ENCODE data around the gene CASP8AP2. TPM values are rescaled to one million over a fixed set of nuclear protein-coding genes. Genes with fewer than 3 reads are reported as not detected.
A peak's percentile ranks its signal among the peaks of the same experiment; 100 is the strongest.
"Not testable (repeated sequence)": the region's sequence is repeated elsewhere in the genome, so short reads cannot be mapped to it uniquely, and the experiment has no call there.

CASP8AP2 gene
- 10 to 100 TPM in 2 of 4 donors, 1 to 10 TPM in 2; 8.4 to 12.9 (median 10.1) TPM for total RNA-seq

DNA sequence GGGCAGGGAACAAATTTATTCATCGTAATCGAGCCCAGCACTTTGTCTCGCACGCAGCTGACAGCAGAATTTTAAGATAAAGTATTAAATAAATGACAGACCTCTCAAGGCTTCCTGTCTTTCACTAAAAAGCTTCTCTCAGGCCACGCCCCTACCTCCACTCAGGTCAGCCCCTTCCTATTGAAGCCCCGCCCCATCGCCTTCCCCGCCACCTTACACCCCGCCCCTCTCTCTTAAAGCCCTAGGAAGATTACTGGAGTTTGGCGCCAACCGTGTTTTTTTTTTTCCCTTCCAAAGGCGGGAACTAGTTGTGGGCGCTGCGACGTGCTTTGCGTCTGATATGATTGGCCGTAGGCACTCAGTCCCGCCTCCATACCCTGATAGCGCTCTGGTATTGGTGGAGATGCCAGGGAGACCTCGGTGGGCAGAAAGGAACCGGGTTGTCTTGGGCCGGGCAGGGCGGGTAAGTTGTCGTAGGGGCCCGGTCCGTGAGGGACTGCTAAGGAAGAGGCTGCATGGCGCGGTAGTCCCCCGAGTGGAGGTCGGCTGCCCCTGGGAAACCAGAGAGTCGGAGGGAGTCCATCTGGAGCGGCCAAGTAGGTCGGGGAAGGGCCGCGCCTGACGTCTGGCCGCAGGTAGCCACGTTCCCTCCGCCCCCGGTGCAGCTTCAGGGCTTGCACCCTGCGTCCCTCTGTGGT, at the start of gene CASP8AP2:
Gene CASP8AP2, plus strand, starts transcription at position 409 of the 698 bp plus-strand sequence.
- peak; percentile 96 to 99 for DNase-seq (ENCODE audit: low spot score in 2 of 2)
- WGBS, 2 donors = 0% methylated on average over 38 to 41 of the region's 41 CpGs
- no peak for TF ChIP-seq POLR2A (IDR thresholded peaks at IDR 0.05)
- TF ChIP-seq, protein P1, sequence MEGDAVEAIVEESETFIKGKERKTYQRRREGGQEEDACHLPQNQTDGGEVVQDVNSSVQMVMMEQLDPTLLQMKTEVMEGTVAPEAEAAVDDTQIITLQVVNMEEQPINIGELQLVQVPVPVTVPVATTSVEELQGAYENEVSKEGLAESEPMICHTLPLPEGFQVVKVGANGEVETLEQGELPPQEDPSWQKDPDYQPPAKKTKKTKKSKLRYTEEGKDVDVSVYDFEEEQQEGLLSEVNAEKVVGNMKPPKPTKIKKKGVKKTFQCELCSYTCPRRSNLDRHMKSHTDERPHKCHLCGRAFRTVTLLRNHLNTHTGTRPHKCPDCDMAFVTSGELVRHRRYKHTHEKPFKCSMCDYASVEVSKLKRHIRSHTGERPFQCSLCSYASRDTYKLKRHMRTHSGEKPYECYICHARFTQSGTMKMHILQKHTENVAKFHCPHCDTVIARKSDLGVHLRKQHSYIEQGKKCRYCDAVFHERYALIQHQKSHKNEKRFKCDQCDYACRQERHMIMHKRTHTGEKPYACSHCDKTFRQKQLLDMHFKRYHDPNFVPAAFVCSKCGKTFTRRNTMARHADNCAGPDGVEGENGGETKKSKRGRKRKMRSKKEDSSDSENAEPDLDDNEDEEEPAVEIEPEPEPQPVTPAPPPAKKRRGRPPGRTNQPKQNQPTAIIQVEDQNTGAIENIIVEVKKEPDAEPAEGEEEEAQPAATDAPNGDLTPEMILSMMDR (IDR thresholded peaks at IDR 0.05) = no peak
- H3K4me3 ChIP-seq (ENCODE audit: low read depth, poor library complexity, severe bottlenecking) = peak within 1 kb of the TSS; percentile 88
- intact Hi-C loops (cut with DNase I; ENCODE audit: low total_unique reads) = no loop called here

DNA sequence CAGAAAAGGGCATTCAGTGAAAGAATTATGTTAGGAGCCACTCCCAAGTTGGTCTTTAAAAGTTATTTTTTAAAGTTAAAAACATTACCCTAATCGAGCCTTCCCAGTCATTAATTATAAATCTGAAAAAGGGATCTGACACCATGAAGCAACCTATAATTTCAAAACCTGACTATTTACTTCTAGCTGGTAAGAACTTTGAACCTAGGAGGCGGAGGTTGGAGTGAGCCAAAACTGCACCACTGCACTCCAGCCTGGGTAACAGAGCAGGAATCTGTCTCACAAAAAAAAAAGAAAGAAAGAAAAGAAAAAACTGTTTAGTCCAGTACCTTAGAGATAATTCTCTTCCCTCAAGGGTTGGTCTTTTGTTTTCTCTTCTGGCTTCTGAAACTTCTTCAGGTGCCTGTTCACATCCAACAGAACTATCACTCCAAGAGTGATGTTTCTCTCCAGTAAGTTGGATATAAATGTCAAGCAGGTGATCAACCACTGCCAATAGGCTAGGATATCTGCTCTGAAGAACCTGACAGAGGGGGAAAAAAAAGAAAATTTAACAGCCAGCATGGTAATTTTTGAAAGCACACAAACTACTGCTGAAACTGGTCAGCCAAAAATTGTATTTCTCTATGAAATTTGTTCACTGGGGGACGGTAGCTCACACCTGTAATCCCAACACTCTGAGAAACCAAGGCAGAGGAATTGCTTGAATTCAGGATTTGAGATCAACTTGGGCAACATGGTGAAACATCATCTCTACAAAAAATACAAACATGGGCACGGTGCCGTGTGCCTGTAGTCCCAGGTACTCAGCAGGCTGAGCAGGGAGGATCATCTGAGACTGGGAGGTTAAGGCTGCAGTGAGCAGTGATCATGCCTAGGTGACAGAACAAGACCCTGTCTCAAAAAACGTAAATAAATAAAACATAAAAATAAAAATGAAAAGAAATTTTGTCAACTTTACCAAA, 48.3 kb upstream of the CASP8AP2 start:
- no peak overlapping the region for H3K4me3 ChIP-seq (ENCODE audit: low read depth, poor library complexity, severe bottlenecking)
- WGBS, 2 donors = 92 to 96% methylated on average over 6 of the region's 6 CpGs
- TF ChIP-seq, protein P1 (IDR thresholded peaks at IDR 0.05) = no peak
- no peak for DNase-seq (ENCODE audit: low spot score in 2 of 2)
- intact Hi-C loops (cut with DNase I; ENCODE audit: low total_unique reads) = no loop called here

DNA sequence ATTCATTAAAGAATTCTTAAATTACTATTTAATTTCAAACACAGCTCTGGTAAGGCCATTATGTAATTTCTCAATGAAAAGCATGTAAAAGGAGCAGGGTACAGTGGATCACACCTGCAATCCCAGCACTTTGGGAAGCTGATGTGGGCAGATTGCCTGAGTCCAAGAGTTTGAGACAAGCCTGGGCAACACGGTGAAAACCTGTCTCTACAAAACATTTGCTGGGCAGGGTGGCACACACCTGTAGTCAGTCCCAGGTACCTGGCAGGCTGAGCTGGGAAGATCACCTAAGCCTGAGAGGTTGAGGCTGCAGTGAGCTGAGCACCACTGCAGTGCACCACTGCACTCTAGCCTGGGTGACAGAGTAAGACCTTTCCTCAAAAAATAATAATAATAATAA, 47.5 kb upstream of the CASP8AP2 start:
- TF ChIP-seq POLR2A (IDR thresholded peaks at IDR 0.05) = no peak
- TF ChIP-seq, protein P1 (IDR thresholded peaks at IDR 0.05) = no peak
- intact Hi-C loops (cut with DNase I; ENCODE audit: low total_unique reads) = no loop called here
- DNase-seq (ENCODE audit: low spot score in 2 of 2) = no peak
- 57 to 67% methylated on average over 1 of the region's 1 CpG for WGBS, 2 donors
- H3K4me3 ChIP-seq (ENCODE audit: low read depth, poor library complexity, severe bottlenecking) = no peak overlapping the region

DNA sequence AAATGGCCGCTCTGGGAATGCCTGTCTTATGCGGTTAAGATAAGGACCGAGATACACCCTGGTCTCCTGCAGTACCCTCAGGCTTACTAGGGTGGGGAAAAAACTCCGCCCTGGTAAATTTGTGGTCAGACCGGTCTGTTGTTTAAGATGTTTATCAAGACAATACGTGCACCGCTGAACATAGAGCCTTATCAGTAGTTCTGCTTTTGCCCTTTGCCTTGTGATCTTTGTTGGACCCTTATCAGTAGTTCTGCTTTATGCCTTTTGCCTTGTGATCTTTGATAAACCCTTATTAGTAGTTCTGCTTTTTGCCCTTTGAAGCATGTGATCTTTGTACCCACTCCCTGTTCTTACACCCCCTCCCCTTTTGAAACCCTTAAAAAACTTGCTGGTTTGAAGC, 46.4 kb upstream of the CASP8AP2 start:
- H3K4me3 ChIP-seq (ENCODE audit: low read depth, poor library complexity, severe bottlenecking); DNase-seq (ENCODE audit: low spot score in 2 of 2); intact Hi-C loops (cut with DNase I; ENCODE audit: low total_unique reads): not testable (repeated sequence)
- WGBS, 2 donors = 81 to 87% methylated on average over 7 of the region's 7 CpGs

DNA sequence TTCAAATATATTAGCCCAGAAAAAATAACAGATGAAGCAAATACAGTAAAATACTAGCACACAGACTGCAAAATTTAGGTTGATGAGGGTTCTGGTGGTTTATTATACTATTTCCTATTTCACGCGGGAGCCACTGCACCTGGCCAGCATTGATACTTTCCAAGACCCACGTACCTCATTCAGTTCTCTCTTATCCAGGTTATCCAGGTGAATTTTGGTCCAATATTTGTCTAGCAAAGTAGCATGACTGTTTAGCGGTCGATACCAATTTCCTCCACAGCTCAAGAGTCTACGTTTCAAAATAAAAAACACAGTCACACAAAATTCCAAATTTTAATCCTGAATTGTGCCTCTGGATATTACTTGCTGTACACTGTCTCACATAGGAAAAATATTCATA, 44.8 kb upstream of the CASP8AP2 start:
- intact Hi-C loops (cut with DNase I; ENCODE audit: low total_unique reads) = no loop called here
- no peak overlapping the region for H3K4me3 ChIP-seq (ENCODE audit: low read depth, poor library complexity, severe bottlenecking)
- WGBS, 2 donors = 97% methylated on average over 6 of the region's 6 CpGs
- TF ChIP-seq, protein P1 (IDR thresholded peaks at IDR 0.05) = no peak
- no peak for TF ChIP-seq POLR2A (IDR thresholded peaks at IDR 0.05)
- no peak for DNase-seq (ENCODE audit: low spot score in 2 of 2)

DNA sequence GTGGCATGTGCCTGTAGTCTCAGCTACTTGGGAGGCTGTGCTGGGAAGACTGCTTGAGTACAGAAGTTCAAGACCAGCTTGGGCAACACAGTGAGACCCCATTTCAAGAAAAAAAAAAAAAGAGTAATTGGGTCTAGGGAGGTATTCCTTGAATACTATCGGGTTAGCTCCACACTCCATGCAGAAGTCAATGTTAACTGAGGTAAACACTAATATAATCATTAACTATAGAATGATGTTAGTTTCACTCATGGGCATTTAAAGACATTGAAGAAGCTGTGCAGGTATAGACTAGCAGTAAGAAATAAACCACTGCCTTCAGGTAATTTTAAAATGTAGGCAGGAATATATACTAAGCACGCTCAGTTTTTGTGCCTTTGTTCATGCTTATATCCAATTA, 42.7 kb upstream of the CASP8AP2 start:
- no peak overlapping the region for H3K4me3 ChIP-seq (ENCODE audit: low read depth, poor library complexity, severe bottlenecking)
- intact Hi-C loops (cut with DNase I; ENCODE audit: low total_unique reads) = no loop called here
- DNase-seq (ENCODE audit: low spot score in 2 of 2) = no peak
- TF ChIP-seq POLR2A (IDR thresholded peaks at IDR 0.05) = no peak
- TF ChIP-seq, protein P1 (IDR thresholded peaks at IDR 0.05) = no peak
- WGBS, 2 donors = 94 to 95% methylated on average over 2 of the region's 2 CpGs

All from lower leg skin (tissue), 4 donors.